ELR (cell line): ENCODE data around the gene E2F8.

Experiments used
- DNase-seq: peaks from one replicate; pipeline ENCODE4 v3.0.0-alpha.2; 2015; ENCODE audit warnings: low read depth

Gene E2F8

DNA sequence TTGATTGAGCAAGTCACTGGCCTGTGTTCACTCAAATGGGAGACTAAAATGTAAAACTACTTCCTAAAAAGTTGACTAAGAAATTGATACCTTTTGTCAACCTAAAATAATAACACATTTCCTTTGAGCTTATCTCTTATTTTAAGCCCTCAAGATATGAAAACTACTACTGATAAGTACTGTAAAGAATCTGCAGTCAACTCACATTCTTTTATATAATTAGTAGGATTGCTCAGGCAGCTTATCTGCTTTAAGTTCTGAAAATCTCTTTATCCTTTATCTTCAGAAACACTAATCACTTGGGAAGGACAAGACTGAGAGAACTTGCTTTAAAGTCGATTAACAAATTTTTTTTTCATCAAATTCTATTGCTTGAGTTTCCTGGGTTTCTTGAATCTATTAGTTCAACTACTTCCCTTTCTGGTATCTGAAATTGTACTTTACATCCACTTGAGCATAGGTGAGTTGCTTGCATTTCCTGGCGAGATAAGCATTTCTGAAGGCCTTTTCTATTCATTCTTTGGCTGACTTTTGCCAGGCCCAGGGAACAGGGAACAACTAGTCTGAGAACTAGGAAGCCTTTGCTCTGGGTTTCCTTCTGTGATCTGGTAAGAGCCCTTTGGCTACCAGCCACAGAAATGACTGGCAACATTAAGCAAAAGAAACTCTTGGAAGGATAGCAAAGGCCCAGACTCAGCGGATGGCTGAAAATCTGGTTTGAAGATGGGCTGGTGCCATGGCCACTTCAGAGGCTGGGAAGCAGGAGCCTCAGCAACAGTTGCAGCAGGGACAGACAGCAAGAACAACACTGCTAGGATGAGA lies 19.6 kb downstream of the E2F8 start:
- DNase-seq: no peak

GRCh38 chr11:19218786-19219460 lies 21.8 kb downstream of the E2F8 start:
- no peak for DNase-seq

DNA sequence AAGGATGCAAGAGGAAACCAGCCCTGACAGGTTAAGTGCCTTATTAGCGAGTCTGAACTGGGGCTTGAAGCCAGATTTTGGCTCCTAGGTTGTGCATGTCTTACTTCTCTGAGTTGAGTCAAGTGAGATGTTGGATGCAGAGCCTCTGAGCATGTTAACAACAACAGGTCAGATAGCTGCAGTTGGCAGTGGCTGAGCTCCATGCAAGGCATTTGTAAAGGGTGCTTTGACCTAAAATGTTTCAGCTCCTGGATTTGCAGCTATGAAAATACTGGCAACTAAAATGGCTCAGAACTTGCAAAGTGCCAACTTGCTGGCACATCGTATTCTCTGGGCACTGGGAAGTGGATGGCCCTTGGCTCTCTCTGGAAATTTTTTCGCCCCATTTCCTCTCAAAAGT lies 22.5 kb downstream of the E2F8 start:
- no peak for DNase-seq

GRCh38 chr11:19216709-19217374 lies 23.9 kb downstream of the E2F8 start:
- DNase-seq: peak; percentile 17

GRCh38 chr11:19216021-19216420 lies 24.7 kb downstream of the E2F8 start:
- DNase-seq: no peak

DNA sequence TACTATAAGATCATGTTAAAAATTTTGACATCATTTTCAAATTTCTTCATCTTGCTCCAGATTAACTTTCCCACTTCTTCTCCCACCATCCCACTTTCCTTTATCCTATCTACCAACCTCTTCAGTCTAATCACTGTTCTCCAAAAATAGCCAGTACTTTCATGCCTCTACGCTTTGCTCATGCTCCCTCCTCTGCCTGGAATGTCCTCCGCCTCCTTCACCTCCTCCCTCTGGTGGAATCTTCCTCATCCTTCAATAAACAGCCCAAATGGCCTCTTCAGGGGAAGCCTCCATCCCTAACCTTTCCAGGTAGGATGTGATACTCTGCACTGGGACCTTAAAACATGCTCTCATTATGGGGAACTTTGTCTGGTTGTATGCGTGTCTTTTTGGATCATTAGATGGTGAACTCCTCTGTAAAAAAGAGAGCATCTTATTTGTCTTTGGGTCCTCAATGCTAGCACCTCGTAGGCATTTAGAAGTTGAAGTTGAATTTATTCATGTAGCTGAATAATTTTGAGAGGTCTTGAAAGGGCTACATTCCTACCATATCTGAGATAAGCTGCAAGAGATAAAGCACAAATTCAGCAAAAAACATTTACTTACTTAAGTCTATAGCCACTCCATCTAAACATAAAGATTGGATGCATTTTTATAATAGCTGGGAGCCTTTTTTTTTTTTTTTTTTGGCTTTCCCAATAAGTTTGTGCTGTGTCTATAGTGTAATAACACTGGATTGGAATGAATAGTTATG lies 31.0 kb downstream of the E2F8 start:
- DNase-seq: no peak

DNA sequence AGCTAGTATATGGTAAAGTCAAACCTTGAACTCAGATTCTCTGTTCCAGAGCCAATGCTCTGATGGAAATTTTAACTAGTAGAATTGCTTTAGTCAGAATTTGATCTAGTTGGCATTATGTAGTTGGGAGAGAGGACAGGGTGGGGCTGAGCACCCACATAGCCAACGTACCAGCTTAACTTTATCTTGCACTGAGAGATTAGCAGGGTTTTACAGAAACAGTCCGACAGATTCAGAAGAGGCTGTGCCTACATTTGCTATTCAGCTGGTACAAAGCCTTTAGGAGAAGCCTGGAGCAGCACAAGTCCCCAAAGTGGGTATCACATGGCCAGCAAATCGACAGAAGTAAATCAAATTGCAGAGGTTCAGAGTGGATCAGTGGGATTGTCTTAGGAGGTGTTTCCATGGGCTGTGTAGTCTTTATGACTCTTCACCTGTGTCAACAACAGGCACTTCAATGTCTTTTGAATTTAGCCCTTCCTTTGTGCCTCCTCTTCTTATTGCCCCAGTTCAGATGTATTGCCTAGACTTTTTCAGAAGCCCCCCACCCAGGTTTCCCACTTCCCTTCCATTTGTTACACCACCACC lies 31.7 kb downstream of the E2F8 start:
- no peak for DNase-seq

DNA sequence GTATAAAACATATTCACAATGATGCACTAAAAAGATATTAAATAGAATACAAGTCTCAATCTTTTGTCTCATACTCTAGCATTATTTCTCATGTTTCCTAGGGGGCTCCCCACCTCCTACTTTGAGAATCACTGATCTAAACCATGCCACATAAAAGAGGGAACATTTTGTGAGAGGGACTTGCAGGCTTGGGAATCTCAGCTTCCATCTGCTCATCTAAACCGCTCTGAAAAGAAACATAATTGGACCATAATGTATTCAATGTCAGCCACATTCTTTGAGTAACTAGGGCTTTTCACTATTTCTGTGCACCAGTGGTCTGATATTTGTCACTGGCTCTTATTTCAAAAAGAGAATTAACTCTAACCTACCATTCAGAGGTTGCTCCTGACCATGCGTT lies 32.6 kb downstream of the E2F8 start:
- no peak for DNase-seq

DNA sequence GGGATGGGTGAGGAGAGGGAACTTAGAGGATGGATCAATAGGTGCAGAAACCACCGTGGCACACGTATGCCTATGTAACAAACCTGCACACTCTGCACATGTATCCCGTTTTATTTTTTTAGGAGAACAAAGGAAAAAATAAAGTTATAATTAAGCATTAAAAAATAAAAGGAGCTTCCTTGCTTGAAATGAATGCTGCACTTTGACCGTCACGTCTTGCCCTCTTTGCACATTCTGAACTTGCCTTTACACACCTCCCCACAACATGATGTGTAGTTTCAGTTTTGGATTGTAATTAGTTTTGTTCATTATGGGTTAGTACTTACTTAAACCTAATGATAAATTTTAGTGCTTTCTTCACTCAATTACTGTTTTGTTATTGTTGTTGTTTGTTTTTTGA lies 35.9 kb downstream of the E2F8 start:
- no peak for DNase-seq

GRCh38 chr11:19201737-19202605 lies 38.8 kb downstream of the E2F8 start, which contains the start of gene CSRP3:
Gene CSRP3, minus strand, starts transcription at chr11:19201983. Its CDS starts 9,535 bp downstream, at chr11:19192448.
- DNase-seq: no peak

GRCh38 chr11:19200410-19201201 lies 40.1 kb downstream of the E2F8 start:
- DNase-seq: peak; percentile 52

GRCh38 chr11:19199771-19200170 lies 41.0 kb downstream of the E2F8 start:
- DNase-seq: no peak

GRCh38 chr11:19199048-19199447 lies 41.7 kb downstream of the E2F8 start:
- DNase-seq: no peak

DNA sequence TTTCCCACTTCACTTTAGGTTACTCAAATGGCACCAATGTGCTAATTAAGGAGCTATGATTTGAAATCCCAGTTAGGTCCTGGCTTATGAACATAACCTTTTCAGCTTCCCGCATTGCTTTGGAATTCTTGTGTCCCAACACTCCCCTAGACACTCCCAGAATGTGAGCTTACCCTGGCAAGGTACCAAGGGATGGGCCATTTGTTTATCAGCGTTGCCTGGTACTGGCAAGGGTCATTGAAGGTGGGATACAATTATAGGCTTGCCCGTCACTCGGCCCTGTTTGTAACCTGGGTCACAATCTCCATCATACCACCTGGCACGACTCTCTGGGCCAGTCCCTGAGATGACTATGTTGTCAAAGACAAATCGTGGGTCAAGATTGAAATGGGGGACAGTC lies 44.3 kb downstream of the E2F8 start:
- no peak for DNase-seq

- no peak for DNase-seq
Measured at GRCh38 chr11:19194620-19195308, 46.0 kb downstream of the E2F8 start.

GRCh38 chr11:19193916-19194315 lies 46.8 kb downstream of the E2F8 start:
- no peak for DNase-seq

- no peak for DNase-seq
Measured at GRCh38 chr11:19191530-19192169, 49.1 kb downstream of the E2F8 start.

DNA sequence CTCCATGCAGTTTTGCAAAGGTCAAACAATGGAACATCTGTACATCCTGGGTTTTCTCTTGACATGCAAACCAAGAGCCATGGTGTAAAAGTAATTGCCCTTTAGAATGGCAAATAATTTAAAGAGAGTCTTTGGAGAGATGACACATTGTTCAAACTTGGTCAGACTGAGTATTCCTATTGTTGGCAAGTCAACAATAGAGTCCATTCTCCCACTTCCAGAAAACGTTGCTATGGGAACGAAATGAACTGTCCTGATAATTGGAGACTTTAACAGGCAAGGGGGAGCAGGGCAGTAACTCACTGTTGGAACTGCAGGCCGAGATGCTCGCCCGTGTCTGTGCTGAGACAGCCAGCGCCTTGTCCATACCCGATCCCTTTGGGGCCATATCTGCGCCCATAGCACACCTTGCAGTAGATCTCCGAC lies 52.9 kb downstream of the E2F8 start:
- no peak for DNase-seq
